ENCODE measurements around the gene ABCC8. TPM values are rescaled to one million over a fixed set of nuclear protein-coding genes. Genes with fewer than 3 reads are reported as not detected.

Gene ABCC8
- total RNA-seq, 1 experiment from 2014 or later = not detected

DNA sequence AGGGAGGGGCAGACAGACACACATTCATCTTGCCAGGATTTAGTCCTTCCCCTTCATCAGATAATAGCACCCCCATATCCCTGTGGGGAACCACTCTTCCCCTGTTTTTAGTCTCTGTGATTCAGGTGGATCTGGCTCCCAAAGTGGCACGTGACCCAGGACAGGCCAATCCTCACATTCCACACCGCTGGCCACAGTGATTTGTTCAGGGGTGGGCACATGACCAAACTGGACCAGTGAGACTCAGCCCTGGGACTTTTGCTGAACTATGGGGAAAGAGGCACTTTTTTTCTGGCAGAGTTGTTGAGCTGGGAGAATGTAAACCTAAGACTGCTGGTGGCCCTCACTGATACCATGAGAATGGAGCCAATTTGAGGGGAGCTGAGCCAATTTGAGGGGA is 69.1 kb downstream of the ABCC8 start:
- no peak for TF ChIP-seq CTCF (IDR thresholded peaks at IDR 0.05; ENCODE audit: insufficient read depth in 1 of 2, low read depth in 1 of 2, low read length in 1 of 2, severe bottlenecking in 1 of 2, unreplicated experiment in 1 of 2)
- CTCF ChIA-PET = no interaction called here
- no TSS peak for BruUV-seq (replicated peaks)

GRCh38 chr11:17406818-17407149 is 69.9 kb downstream of the ABCC8 start:
- no peak overlapping the region for H3K4me3 ChIP-seq (ENCODE audit: low read depth, low read length)
- no peak for TF ChIP-seq CTCF (IDR thresholded peaks at IDR 0.05; ENCODE audit: insufficient read depth in 1 of 2, low read depth in 1 of 2, low read length in 1 of 2, severe bottlenecking in 1 of 2, unreplicated experiment in 1 of 2)
- CTCF ChIA-PET = interaction anchor here (1.0 kb wide), 1 partner anchor 23 kb away, joined by 3 read pairs; no protein-coding TSS in a partner anchor
- DNase-seq = no peak
- H3K36me3 ChIP-seq (ENCODE audit: control insufficient read depth, insufficient read depth, low read length) = no peaks in the 10 kb centered on the region
- no peaks in the 10 kb centered on the region for H3K9me3 ChIP-seq
- no peaks in the 10 kb centered on the region for H3K4me1 ChIP-seq
- Mint-ChIP-seq H3K27me3 (ENCODE audit: insufficient read depth, unreplicated experiment) (no peaks in the 10 kb centered on the region), H3K9me3 (ENCODE audit: unreplicated experiment) (no peaks in the 10 kb centered on the region), H3K27ac (ENCODE audit: unreplicated experiment) (no peak overlapping the region), H3K4me3 (ENCODE audit: unreplicated experiment) (no peak overlapping the region), H3K36me3 (ENCODE audit: insufficient read depth, unreplicated experiment) (no peaks in the 10 kb centered on the region), H3K4me1 (ENCODE audit: low read depth, unreplicated experiment) (no peaks in the 10 kb centered on the region)
- intact Hi-C loops (cut with micrococcal nuclease; ENCODE audit: unreplicated experiment) = no loop called here
- BruUV-seq (replicated peaks) = no TSS peak
- no peaks in the 10 kb centered on the region for H3K27me3 ChIP-seq (replicated peaks; ENCODE audit: control insufficient read depth, insufficient read depth, low read length)
- POLR2A ChIA-PET = no interaction called here

More for the DNA sequence above, 69.1 kb downstream of the ABCC8 start:
- no peaks in the 10 kb centered on the region for H3K36me3 ChIP-seq (ENCODE audit: control insufficient read depth, insufficient read depth, low read length)
- no peak overlapping the region for H3K27ac Mint-ChIP-seq (ENCODE audit: unreplicated experiment)
- no peak overlapping the region for H3K4me3 ChIP-seq (ENCODE audit: low read depth, low read length)
- H3K9me3 ChIP-seq = no peaks in the 10 kb centered on the region
- no peak overlapping the region for H3K4me3 Mint-ChIP-seq (ENCODE audit: unreplicated experiment)
- no peak for DNase-seq
- intact Hi-C loops (cut with micrococcal nuclease; ENCODE audit: unreplicated experiment) = no loop called here
- POLR2A ChIA-PET = no interaction called here
- no peaks in the 10 kb centered on the region for H3K4me1 ChIP-seq
- no peaks in the 10 kb centered on the region for H3K9me3 Mint-ChIP-seq (ENCODE audit: unreplicated experiment)
- no peaks in the 10 kb centered on the region for H3K27me3 ChIP-seq (replicated peaks; ENCODE audit: control insufficient read depth, insufficient read depth, low read length)
- H3K27me3 Mint-ChIP-seq (ENCODE audit: insufficient read depth, unreplicated experiment) = no peaks in the 10 kb centered on the region
- no peaks in the 10 kb centered on the region for H3K4me1 Mint-ChIP-seq (ENCODE audit: low read depth, unreplicated experiment)
- no peaks in the 10 kb centered on the region for H3K36me3 Mint-ChIP-seq (ENCODE audit: insufficient read depth, unreplicated experiment)

- ChIA-PET CTCF (interaction anchor here (0.5 to 1.0 kb wide), 2 partner anchors 22 to 161 kb away, joined by 3 read pairs; no protein-coding TSS in a partner anchor), POLR2A (no interaction called here)
- no peaks in the 10 kb centered on the region for H3K27me3 Mint-ChIP-seq (ENCODE audit: insufficient read depth, unreplicated experiment)
- no peaks in the 10 kb centered on the region for H3K4me1 Mint-ChIP-seq (ENCODE audit: low read depth, unreplicated experiment)
- TF ChIP-seq CTCF (IDR thresholded peaks at IDR 0.05; ENCODE audit: insufficient read depth in 1 of 2, low read depth in 1 of 2, low read length in 1 of 2, severe bottlenecking in 1 of 2, unreplicated experiment in 1 of 2) = no peak
- intact Hi-C loops (cut with micrococcal nuclease; ENCODE audit: unreplicated experiment) = no loop called here
- no peaks in the 10 kb centered on the region for H3K9me3 Mint-ChIP-seq (ENCODE audit: unreplicated experiment)
- Histone ChIP-seq H3K36me3 (ENCODE audit: control insufficient read depth, insufficient read depth, low read length) (no peaks in the 10 kb centered on the region), H3K4me3 (ENCODE audit: low read depth, low read length) (no peak overlapping the region), H3K27me3 (replicated peaks; ENCODE audit: control insufficient read depth, insufficient read depth, low read length) (no peaks in the 10 kb centered on the region), H3K9me3 (no peaks in the 10 kb centered on the region), H3K4me1 (no peaks in the 10 kb centered on the region)
- H3K27ac Mint-ChIP-seq (ENCODE audit: unreplicated experiment) = no peak overlapping the region
- H3K36me3 Mint-ChIP-seq (ENCODE audit: insufficient read depth, unreplicated experiment) = no peaks in the 10 kb centered on the region
- no TSS peak for BruUV-seq (replicated peaks)
- no peak for DNase-seq
- no peak overlapping the region for H3K4me3 Mint-ChIP-seq (ENCODE audit: unreplicated experiment)
Measured at GRCh38 chr11:17406082-17406817, 70.4 kb downstream of the ABCC8 start.

All from Caco-2 (cell line).